Cardiac muscle cell (in vitro differentiated cells and primary cell): ENCODE results near the gene TMED10. TPM values are rescaled to one million over a fixed set of nuclear protein-coding genes. Genes with fewer than 3 reads are reported as not detected.
A peak's percentile ranks its signal among the peaks of the same experiment; 100 is the strongest.

Experiments used
- DNase-seq, 2 donors: peaks; one replicate each; pipeline versions ENCODE4 v3.0.0 to v3.0.0-alpha.2; 2010 to 2017; ENCODE audit warnings: low read depth in 1 of 2, low spot score in 1 of 2
- H3K27ac ChIP-seq: fragments of 200-600 bp; sonication (generic); 2 replicates; pipeline ENCODE4 v1.5.1; 2016
- H3K27me3 ChIP-seq: fragments of 200-600 bp; sonication (generic); 2 replicates; pipeline ENCODE4 v1.6.0; 2016; ENCODE audit warnings: control low read depth
- H3K36me3 ChIP-seq: fragments of 200-600 bp; sonication (generic); 2 replicates; pipeline ENCODE4 v1.5.1; 2016; ENCODE audit warnings: control low read depth
- H3K4me1 ChIP-seq: fragments of 200-600 bp; sonication (generic); 2 replicates; pipeline ENCODE4 v1.8.1; 2017; ENCODE audit warnings: low read depth, mild to moderate bottlenecking, mixed run types
- H3K4me3 ChIP-seq: fragments of 200-600 bp; sonication (generic); 2 replicates; pipeline ENCODE4 v1.5.1; 2016; ENCODE audit warnings: mild to moderate bottlenecking
- H3K9me3 ChIP-seq: fragments of 200-600 bp; sonication (generic); 2 replicates; pipeline ENCODE4 v1.5.1; 2017; ENCODE audit warnings: low read depth, mild to moderate bottlenecking, control low read depth
- polyA plus RNA-seq: library from polyadenylated mRNA; unstranded; fragments of >200 nt; fragmentation: Nextera tagmentation; extraction: Ambion mirVana; gene quantifications from 2 replicates; pipeline ENCODE4 v1.2.1, GENCODE V29; 2016
- total RNA-seq: library from RNA; depleted of rRNA; stranded (reverse); fragments of >200 nt; gene quantifications from 2 replicates; pipeline ENCODE4 v1.2.3, GENCODE V29; 2016
- TF ChIP-seq, protein P1 (sequence below): IDR thresholded peaks from 2 replicates; pipeline ENCODE4 v1.5.1; 2012; ENCODE audit warnings: low read depth, mild to moderate bottlenecking, low read length

TMED10 gene
- total and polyA plus RNA-seq, 2 experiments from 2014 or later, result 158 to 295 TPM

DNA sequence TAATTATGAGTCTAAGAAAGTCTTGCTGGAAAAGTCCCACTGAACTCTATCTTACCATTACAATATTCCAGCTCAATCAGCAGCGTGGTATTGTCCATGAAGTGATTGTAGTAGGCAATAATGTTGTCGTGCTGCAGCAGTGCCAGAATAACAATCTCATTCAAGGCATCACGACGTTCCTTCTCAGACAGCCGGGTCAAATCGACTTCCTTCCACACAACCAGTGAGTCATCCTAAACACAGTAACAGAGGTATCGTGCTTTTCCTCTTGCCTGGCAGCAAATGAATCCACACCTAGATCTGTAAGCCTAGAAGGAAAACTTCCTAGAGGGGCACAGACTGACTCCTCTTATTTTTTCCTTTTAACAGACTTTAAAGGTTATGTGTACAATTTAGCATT lies 52.4 kb downstream of the TMED10 start:
- H3K9me3 ChIP-seq, result no peaks in the 10 kb centered on the region

GRCh38 chr14:75121552-75121951 lies 54.9 kb downstream of the TMED10 start:
- Histone ChIP-seq H3K36me3 (peaks cover 28% of the 10 kb centered on the region), H3K27ac (no peak overlapping the region), H3K4me3 (no peak overlapping the region), H3K4me1 (peaks cover 5% of the 10 kb centered on the region), H3K9me3 (no peaks in the 10 kb centered on the region), H3K27me3 (no peaks in the 10 kb centered on the region)
- DNase-seq, result no peak
- TF ChIP-seq, protein P1, sequence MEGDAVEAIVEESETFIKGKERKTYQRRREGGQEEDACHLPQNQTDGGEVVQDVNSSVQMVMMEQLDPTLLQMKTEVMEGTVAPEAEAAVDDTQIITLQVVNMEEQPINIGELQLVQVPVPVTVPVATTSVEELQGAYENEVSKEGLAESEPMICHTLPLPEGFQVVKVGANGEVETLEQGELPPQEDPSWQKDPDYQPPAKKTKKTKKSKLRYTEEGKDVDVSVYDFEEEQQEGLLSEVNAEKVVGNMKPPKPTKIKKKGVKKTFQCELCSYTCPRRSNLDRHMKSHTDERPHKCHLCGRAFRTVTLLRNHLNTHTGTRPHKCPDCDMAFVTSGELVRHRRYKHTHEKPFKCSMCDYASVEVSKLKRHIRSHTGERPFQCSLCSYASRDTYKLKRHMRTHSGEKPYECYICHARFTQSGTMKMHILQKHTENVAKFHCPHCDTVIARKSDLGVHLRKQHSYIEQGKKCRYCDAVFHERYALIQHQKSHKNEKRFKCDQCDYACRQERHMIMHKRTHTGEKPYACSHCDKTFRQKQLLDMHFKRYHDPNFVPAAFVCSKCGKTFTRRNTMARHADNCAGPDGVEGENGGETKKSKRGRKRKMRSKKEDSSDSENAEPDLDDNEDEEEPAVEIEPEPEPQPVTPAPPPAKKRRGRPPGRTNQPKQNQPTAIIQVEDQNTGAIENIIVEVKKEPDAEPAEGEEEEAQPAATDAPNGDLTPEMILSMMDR, result no peak

More for the DNA sequence above, 52.4 kb downstream of the TMED10 start:
- Histone ChIP-seq H3K4me1 (peaks cover 9% of the 10 kb centered on the region), H3K36me3 (peaks cover 11% of the 10 kb centered on the region), H3K27ac (no peak overlapping the region), H3K27me3 (no peaks in the 10 kb centered on the region), H3K4me3 (no peak overlapping the region)
- peak in 1 of 2 donors; percentile 81 for DNase-seq
- TF ChIP-seq, protein P1, result no peak

DNA sequence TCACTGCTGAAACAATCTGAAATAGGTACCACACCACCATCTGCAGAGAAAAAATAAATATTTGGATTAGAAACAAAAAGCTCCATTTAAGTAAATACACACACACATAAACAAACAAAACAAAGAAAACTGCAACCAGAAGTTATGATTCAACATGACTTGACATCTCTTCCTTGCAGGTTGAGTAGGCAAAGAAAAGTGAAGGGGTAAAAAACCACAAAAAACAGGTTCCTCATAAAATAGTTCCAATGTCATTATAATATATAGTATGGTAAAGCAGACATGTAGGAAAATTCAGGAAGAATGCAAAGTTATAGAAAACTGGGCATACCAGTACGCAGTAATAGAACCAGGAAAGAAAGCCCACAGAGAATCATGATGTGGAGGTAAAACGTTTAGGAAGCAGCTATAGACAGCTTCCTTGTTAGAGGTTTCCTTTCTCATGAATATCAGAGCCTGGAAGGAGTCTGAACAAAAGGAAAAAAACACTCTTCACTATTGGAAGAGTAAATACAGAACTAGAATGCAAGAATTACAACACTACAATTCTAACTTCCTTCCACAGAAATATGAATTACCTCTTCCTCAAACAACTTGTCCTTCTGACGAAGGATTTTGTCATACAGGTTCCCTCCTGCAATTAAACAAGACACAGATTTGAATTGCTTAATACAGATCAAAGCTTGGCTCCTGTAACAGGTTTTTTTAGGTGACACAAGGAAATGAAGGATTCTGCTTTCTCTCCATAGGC lies 55.7 kb downstream of the TMED10 start:
- DNase-seq, result no peak
- Histone ChIP-seq H3K27me3 (no peaks in the 10 kb centered on the region), H3K27ac (no peak overlapping the region), H3K9me3 (no peaks in the 10 kb centered on the region), H3K36me3 (peaks cover 36% of the 10 kb centered on the region), H3K4me1 (no peaks in the 10 kb centered on the region), H3K4me3 (no peak overlapping the region)
- TF ChIP-seq, protein P1, result no peak

GRCh38 chr14:75119056-75119455 lies 57.4 kb downstream of the TMED10 start:
- Histone ChIP-seq H3K4me3 (no peak overlapping the region), H3K27ac (no peak overlapping the region), H3K9me3 (no peaks in the 10 kb centered on the region), H3K27me3 (no peaks in the 10 kb centered on the region), H3K4me1 (no peaks in the 10 kb centered on the region), H3K36me3 (peaks cover 51% of the 10 kb centered on the region)
- TF ChIP-seq, protein P1, result no peak
- peak in 1 of 2 donors; percentile 41 for DNase-seq

DNA sequence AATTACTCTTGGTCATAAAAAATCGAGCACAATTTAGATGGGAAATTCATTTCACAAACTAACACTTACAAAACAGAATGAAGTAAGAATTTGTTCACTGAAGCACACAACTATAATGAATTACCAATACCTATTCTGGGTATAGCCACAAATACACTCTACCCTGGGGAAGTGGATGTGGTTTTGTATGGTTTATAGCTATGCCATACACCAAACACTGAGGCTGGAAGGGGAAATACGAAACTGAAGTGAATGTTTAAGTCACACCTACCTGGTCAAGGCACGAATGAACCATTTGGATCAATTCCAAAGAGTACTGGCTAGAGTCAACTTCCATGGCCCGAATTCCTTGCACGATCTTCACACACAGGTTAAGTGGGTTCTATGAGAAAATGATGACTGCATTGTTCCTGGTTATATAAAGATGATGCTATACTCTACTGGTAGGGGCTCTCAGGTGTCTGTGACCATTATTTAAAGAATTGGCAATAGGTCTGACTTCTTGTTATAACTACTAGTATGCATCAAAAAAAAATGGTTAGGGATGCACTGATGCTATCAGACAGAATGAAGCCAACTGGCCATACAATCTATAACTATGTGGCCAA lies 62.4 kb downstream of the TMED10 start:
- Histone ChIP-seq H3K36me3 (peaks cover 84% of the 10 kb centered on the region), H3K27ac (no peak overlapping the region), H3K27me3 (no peaks in the 10 kb centered on the region), H3K4me1 (no peaks in the 10 kb centered on the region), H3K4me3 (no peak overlapping the region), H3K9me3 (no peaks in the 10 kb centered on the region)
- DNase-seq, result no peak
- TF ChIP-seq, protein P1, result no peak
